ENCODE measurements around the gene ZNF823.

- TF ChIP-seq ZNF23 (CRISPR knock-in tag; IDR thresholded peaks at IDR 0.05) (no peak), ESRRA (IDR thresholded peaks at IDR 0.05; ENCODE audit: borderline replicate concordance, low read depth) (no peak), CTCF (IDR thresholded peaks at IDR 0.05 in 2 of 3, conservative IDR thresholded peaks at IDR 0.05 in 1 of 3; ENCODE audit: insufficient read depth in 2 of 3, low read depth in 1 of 3, low read length in 3 of 3) (no peak), ZNF133 (CRISPR knock-in tag; IDR thresholded peaks at IDR 0.05) (no peak), YY1 (IDR thresholded peaks at IDR 0.05; ENCODE audit: borderline replicate concordance in 1 of 3, control insufficient read depth in 1 of 3, extremely low read depth in 1 of 3, insufficient read depth in 3 of 3, insufficient read length in 1 of 3, insufficient replicate concordance in 2 of 3, low read depth in 1 of 3, low read length in 2 of 3) (no peak), SETDB1 (IDR thresholded peaks at IDR 0.05; ENCODE audit: low read length) (no peak), ZNF24 (IDR thresholded peaks at IDR 0.05) (no peak)
- TF ChIP-seq, protein P1, sequence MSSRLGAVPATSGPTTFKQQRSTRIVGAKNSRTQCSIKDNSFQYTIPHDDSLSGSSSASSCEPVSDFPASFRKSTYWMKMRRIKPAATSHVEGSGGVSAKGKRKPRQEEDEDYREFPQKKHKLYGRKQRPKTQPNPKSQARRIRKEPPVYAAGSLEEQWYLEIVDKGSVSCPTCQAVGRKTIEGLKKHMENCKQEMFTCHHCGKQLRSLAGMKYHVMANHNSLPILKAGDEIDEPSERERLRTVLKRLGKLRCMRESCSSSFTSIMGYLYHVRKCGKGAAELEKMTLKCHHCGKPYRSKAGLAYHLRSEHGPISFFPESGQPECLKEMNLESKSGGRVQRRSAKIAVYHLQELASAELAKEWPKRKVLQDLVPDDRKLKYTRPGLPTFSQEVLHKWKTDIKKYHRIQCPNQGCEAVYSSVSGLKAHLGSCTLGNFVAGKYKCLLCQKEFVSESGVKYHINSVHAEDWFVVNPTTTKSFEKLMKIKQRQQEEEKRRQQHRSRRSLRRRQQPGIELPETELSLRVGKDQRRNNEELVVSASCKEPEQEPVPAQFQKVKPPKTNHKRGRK (tag; IDR thresholded peaks at IDR 0.05): no peak
- TF ChIP-seq, protein P2, sequence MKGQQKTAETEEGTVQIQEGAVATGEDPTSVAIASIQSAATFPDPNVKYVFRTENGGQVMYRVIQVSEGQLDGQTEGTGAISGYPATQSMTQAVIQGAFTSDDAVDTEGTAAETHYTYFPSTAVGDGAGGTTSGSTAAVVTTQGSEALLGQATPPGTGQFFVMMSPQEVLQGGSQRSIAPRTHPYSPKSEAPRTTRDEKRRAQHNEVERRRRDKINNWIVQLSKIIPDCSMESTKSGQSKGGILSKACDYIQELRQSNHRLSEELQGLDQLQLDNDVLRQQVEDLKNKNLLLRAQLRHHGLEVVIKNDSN (CRISPR knock-in tag; IDR thresholded peaks at IDR 0.05): no peak
- TF ChIP-seq, protein P3, sequence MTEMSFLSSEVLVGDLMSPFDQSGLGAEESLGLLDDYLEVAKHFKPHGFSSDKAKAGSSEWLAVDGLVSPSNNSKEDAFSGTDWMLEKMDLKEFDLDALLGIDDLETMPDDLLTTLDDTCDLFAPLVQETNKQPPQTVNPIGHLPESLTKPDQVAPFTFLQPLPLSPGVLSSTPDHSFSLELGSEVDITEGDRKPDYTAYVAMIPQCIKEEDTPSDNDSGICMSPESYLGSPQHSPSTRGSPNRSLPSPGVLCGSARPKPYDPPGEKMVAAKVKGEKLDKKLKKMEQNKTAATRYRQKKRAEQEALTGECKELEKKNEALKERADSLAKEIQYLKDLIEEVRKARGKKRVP (CRISPR knock-in tag; IDR thresholded peaks at IDR 0.05): no peak
Measured at GRCh38 chr19:11685676-11686650, 52.8 kb downstream of the ZNF823 start.

All from K562 (cell line).